Uterus (tissue), 4 donors: Measurements from ENCODE around the gene SENP7. TPM values are rescaled to one million over a fixed set of nuclear protein-coding genes. Genes with fewer than 3 reads are reported as not detected.

Experiments used
- DNase-seq, 2 donors: peaks; one replicate each; pipeline ENCODE4 v3.0.0-alpha.2; 2019 to 2020
- H3K27ac ChIP-seq, 2 donors: fragments of 200-600 bp; sonication (generic); 1 replicate in 1 of 2; 2 replicates in 1 of 2; pipeline ENCODE4 v1.5.1; 2016 to 2018
- H3K27me3 ChIP-seq, 2 donors: fragments of 200-600 bp; sonication (generic); one replicate each; pipeline ENCODE4 v1.5.1; 2018 to 2019; ENCODE audit warnings: control low read depth in 1 of 2
- H3K36me3 ChIP-seq, 2 donors: fragments of 200-600 bp; sonication (generic); one replicate each; pipeline ENCODE4 v1.5.1; 2019; ENCODE audit warnings: control low read depth in 1 of 2
- H3K4me1 ChIP-seq, 2 donors: fragments of 200-600 bp; sonication (generic); one replicate each; pipeline ENCODE4 v1.5.1; 2018 to 2019; ENCODE audit warnings: control low read depth in 1 of 2
- H3K4me3 ChIP-seq, 2 donors: fragments of 200-600 bp; sonication (generic); 1 replicate in 1 of 2; 2 replicates in 1 of 2; pipeline ENCODE4 v1.5.1; 2018 to 2019; ENCODE audit warnings: mild to moderate bottlenecking in 1 of 2
- H3K9me3 ChIP-seq, 2 donors: fragments of 200-600 bp; sonication (generic); one replicate each; pipeline ENCODE4 v1.5.1; 2019; ENCODE audit warnings: control low read depth in 1 of 2
- POLR2A ChIP-seq, 2 donors: fragments of 450-650 bp; IDR thresholded peaks; one replicate each; pipeline ENCODE4 v1.6.1; 2016; ENCODE audit warnings: antibody characterized with exemption in 2 of 2, mild to moderate bottlenecking in 1 of 2, moderate library complexity in 1 of 2
- intact Hi-C: fragments of 100-400 bp; cut with DNase I; formaldehyde crosslinking; loops from one replicate; pipeline ENCODE4 v1.15.1; 2023; ENCODE audit warnings: low total_unique reads
- total RNA-seq, 4 donors: library from RNA; depleted of rRNA in 3 of 4; stranded (reverse); fragments of >200 nt in 3 of 4; gene quantifications; one replicate each; pipeline versions ENCODE4 v1.1.0 to v1.2.4, GENCODE V29; 2014 to 2023
- TF ChIP-seq, protein P1 (sequence below), 4 experiments: fragments of 200-600 bp in 2 of 4; fragments of 450-650 bp in 2 of 4; sonication (generic) in 2 of 4; IDR thresholded peaks; one replicate each; pipeline ENCODE4 v1.5.1; 2016 to 2019; ENCODE audit warnings: antibody characterized with exemption in 4 of 4, mild to moderate bottlenecking in 2 of 4, moderate library complexity in 1 of 4
- donor health status: DM: yes; HTN: yes; CAD: no.

Gene SENP7
- total RNA-seq, 4 donors from 2014 or later, result 28.7 to 101 (median 41.1) TPM

DNA sequence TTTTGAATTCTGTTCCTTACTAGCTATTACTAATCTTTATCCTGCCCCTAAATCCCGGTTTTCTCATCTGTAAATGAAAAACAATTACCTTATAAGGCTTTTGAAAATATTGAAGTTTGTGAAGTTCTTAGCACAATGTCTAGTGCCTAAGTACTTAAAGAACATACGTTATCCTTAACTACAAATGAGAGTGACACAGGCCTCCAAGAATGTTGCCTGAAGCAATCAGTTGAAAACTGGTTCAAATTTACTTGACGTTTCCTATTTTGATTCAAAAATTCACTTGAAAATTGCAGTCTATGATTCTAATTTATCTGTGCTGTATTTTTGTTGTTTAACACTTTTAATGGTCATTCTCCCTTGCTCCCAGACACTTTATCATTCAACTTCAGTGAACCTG is 3.2 kb downstream of the SENP7 start:
- Histone ChIP-seq H3K4me3 (no peak overlapping the region), H3K27ac (no peak overlapping the region), H3K9me3 (no peaks in the 10 kb centered on the region), H3K4me1 (peaks cover 0 to 9% of the 10 kb centered on the region in 2 donors), H3K27me3 (no peaks in the 10 kb centered on the region), H3K36me3 (no peaks in the 10 kb centered on the region)
- no peak for DNase-seq
- intact Hi-C loops, result no loop called here
- TF ChIP-seq, protein P1, sequence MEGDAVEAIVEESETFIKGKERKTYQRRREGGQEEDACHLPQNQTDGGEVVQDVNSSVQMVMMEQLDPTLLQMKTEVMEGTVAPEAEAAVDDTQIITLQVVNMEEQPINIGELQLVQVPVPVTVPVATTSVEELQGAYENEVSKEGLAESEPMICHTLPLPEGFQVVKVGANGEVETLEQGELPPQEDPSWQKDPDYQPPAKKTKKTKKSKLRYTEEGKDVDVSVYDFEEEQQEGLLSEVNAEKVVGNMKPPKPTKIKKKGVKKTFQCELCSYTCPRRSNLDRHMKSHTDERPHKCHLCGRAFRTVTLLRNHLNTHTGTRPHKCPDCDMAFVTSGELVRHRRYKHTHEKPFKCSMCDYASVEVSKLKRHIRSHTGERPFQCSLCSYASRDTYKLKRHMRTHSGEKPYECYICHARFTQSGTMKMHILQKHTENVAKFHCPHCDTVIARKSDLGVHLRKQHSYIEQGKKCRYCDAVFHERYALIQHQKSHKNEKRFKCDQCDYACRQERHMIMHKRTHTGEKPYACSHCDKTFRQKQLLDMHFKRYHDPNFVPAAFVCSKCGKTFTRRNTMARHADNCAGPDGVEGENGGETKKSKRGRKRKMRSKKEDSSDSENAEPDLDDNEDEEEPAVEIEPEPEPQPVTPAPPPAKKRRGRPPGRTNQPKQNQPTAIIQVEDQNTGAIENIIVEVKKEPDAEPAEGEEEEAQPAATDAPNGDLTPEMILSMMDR (IDR thresholded peaks at IDR 0.05), result no peak
- TF ChIP-seq POLR2A (IDR thresholded peaks at IDR 0.05), result no peak

DNA sequence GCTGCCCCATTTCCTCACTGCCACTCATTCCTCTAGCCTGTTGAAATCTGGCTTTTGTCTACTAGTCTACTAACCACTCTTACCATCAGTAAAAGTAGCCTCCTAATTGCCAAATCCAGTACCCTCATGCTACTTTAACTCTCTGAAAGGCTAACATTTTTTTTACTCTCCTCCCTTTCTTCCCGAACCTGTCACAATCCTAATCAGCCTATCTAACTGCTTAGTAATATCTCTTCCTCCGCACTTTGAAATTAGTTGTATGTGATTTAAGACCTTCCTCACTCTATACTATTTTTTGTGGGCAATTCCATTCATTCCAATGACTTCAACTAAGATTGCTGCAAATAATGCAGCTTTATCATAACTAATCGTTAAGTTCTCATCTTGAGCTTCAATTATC is 3.7 kb downstream of the SENP7 start:
- no peak overlapping the region for H3K27ac ChIP-seq
- no peaks in the 10 kb centered on the region for H3K27me3 ChIP-seq
- no peaks in the 10 kb centered on the region for H3K9me3 ChIP-seq
- H3K36me3 ChIP-seq, result no peaks in the 10 kb centered on the region
- intact Hi-C loops, result no loop called here
- peaks cover 0 to 9% of the 10 kb centered on the region in 2 donors for H3K4me1 ChIP-seq
- DNase-seq, result no peak
- no peak for TF ChIP-seq POLR2A (IDR thresholded peaks at IDR 0.05)
- TF ChIP-seq, protein P1 (IDR thresholded peaks at IDR 0.05), result no peak
- H3K4me3 ChIP-seq, result no peak overlapping the region

DNA sequence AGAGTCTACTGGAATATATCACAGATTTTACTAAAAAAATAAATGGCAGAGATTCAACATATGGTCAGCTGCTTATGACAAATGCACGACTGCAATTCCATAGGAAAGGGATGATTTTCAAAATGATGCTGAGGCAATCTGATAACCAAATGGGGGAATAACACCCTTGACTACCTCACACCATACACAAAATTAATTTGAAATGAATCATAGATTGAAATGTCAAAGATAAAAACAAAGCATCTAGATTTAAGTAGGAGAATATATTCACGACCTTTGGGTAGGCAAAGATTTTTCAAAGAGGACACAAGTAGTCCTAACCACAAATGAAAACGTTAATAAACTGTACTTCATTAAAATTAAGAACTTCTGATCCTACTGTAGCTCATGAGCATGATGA is 11.2 kb downstream of the SENP7 start:
- intact Hi-C loops, result no loop called here
- no peaks in the 10 kb centered on the region for H3K36me3 ChIP-seq
- no peaks in the 10 kb centered on the region for H3K27me3 ChIP-seq
- DNase-seq, result no peak
- TF ChIP-seq, protein P1 (IDR thresholded peaks at IDR 0.05), result no peak
- no peak for TF ChIP-seq POLR2A (IDR thresholded peaks at IDR 0.05)
- H3K27ac ChIP-seq, result no peak overlapping the region
- no peaks in the 10 kb centered on the region for H3K9me3 ChIP-seq
- H3K4me3 ChIP-seq, result no peak overlapping the region
- no peaks in the 10 kb centered on the region for H3K4me1 ChIP-seq

DNA sequence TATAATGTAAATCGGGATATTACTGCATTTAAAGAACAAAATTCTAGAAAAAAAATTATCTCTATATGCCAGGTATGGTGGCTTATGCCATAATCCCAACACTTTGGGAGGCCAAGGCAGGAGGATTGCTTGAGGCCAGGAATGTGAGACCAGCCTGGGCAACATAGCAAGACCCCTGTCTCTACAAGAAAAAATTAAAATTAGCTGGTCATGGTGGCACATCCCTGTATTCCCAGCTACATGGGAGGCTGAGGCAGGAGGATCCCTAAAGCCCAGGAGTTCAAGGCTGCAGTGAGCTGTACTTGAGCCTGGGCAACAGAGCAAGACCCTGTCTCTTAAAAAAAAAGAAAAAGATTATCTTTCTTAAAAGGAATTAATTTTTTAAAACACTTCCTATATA is 12.8 kb downstream of the SENP7 start:
- Histone ChIP-seq H3K27ac (no peak overlapping the region), H3K4me3 (no peak overlapping the region), H3K27me3 (no peaks in the 10 kb centered on the region), H3K4me1 (no peaks in the 10 kb centered on the region), H3K9me3 (no peaks in the 10 kb centered on the region), H3K36me3 (no peaks in the 10 kb centered on the region)
- intact Hi-C loops, result no loop called here
- TF ChIP-seq, protein P1 (IDR thresholded peaks at IDR 0.05), result no peak
- TF ChIP-seq POLR2A (IDR thresholded peaks at IDR 0.05), result no peak
- no peak for DNase-seq

DNA sequence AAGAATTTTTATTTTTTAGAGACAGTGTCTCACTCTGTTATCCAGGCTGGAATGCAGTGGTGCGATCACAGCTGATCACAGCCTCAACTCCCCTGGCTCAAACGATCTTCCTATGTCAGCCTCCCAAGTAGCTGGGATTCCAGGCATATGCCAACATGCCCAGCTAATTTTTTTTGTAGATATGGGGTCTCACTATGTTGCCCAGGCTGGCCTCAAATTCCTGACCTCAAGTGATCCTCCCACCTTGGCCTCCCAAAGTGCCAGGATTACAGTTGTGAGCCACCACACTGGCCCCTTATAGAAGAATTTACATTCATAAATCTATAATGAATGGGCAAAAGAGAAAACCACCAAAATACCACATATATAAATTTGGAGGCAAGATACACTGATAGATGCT is 15.2 kb downstream of the SENP7 start:
- no peak for DNase-seq
- no peaks in the 10 kb centered on the region for H3K27me3 ChIP-seq
- intact Hi-C loops, result no loop called here
- H3K36me3 ChIP-seq, result no peaks in the 10 kb centered on the region
- H3K9me3 ChIP-seq, result no peaks in the 10 kb centered on the region
- H3K4me3 ChIP-seq, result no peak overlapping the region
- H3K27ac ChIP-seq, result no peak overlapping the region
- no peaks in the 10 kb centered on the region for H3K4me1 ChIP-seq
- no peak for TF ChIP-seq POLR2A (IDR thresholded peaks at IDR 0.05)
- TF ChIP-seq, protein P1 (IDR thresholded peaks at IDR 0.05), result no peak
